Activated CD8-positive, alpha-beta memory T cell treated with anti-CD3 and anti-CD28 coated beads, Interleukin-2, amount 50 U/mL, for 48 hours (primary cell): ENCODE results near the gene ARAP2.

Experiments
- DNase-seq: peaks from one replicate; pipeline ENCODE4 v3.0.0-alpha.2; 2020

Gene ARAP2

DNA sequence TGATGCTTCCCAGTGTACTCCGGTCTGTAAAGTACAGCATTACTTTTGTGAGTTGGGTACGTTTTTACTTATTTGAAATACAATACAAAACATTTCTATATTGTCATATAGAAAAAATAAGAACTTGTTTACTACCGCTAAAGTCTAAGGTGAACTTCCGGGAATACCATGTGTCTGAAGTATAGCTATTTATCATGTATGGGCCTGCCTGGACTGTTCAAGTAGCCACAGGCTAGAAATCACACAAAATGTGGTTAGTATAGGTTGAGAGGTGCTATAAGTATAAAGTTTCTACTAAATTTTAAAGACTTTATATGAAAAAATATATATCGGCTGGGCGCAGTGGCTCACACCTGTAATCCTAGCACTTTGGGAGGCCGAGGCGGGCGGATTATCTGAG lies 152.3 kb downstream of the ARAP2 start:
- no peak for DNase-seq

DNA sequence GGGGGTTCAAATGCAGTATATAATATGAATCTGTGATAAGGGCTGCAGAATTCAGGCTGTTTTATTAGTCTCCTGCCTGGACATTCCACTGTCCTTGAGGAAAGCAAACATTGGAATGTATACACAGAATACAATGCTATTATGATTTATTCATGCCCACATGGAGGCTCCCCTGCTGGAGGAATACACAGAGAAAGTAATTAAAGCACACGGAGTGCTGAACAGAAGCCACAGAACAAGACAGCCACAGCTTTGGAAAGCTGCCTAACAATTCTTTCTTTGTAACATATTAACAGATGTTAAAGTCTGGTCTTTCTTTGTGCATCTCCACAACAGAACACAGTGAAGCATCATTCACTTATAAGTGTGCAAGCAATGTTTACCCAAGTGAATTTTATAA lies 155.8 kb downstream of the ARAP2 start:
- no peak for DNase-seq

DNA sequence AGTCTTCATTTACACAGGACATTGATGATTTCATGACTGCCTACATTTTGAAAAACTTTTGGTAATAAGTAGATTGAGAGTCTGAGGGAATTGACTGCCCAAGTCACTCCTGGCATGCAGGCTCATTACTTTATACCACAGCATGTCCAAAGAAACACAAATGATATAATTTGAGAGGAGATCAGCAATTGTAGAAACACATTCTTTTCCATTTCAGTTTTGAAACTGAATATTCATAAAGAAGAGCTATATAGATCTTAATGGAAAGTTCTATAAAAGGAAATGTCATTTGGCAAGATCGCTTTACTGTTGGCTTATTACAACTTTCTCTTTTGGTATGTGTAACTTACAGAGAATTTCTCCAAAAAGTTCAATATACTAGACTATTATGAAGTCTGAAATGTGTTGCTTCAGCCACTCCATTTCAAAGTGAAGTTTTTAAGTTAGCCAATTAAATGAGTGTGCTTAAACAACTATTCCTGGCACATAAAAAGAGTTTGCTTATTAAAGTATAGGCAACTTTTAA lies 158.0 kb downstream of the ARAP2 start:
- DNase-seq: no peak

DNA sequence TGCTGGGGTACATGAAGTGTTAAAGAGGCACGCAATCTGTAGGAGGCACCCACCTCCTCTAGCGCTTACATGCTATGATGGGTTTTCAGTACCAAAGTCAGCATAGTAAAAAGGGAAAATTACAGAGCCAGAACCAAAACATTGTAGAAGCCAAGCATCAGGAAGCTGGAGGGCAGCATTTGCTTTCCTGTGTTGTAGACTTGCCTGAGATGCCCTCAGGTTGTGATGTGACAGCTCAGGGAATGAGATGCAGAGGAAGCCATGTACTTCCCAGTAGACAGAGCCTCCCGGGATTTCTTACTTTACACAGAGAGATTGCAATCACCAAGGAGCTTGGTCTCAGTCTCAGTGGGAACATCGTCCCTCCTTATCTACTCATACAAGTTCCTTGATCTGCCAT lies 161.5 kb downstream of the ARAP2 start:
- no peak for DNase-seq

DNA sequence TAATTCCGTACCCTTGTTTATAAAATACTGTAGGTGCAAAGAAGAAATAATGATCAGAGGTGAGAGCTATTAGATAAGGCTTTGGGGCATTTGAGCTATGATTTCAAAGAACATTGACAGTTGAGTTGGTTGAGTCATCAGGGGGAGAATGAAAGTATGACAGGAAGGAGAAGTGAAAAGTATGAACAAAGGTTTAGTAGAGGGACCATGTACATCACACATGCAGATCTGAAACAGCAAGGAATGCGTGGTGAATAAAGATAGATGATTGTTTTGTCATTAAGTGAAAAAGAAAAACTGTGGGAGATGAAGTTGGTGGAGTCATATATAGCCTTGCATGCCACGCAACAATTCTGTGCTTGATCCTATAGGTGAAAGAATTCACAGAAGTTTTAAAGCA lies 163.1 kb downstream of the ARAP2 start:
- DNase-seq: no peak

DNA sequence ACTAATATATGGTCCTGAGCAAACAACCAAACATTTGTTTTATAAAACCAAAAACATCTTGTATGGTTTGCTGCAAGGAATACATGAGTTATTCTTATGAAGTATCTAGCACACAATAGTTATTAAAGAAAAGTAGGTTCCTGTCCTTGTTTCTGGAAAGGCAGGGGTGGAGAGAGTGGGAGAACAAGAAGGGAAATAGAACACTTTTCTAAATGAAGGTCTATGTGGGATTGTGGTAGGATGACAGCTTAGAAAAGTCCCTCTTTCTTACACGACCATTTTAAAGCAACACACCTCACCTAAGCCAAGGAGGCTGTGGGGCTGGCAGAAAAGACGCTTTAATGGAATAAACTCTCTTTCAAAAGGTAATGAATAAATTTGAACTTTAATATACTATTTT lies 164.6 kb downstream of the ARAP2 start:
- DNase-seq: no peak

DNA sequence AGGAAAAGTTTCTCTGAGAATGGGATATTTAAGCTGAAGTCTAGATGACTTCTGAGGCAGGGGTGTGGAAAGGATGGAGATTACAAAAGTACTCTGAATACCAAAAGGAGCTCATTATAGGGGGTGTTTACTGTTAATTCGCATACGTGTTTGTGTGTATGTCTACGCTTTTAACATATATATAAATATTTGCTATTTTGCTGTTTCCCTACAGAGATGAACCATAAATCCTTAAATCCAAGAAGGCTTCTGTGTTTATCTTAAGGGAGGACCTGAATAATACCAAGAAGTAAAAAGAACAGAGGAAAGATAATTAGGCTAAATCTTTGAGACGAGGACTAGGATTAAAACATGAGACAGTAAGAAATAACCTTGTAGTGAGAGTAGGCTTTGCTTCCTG lies 166.0 kb downstream of the ARAP2 start:
- no peak for DNase-seq

DNA sequence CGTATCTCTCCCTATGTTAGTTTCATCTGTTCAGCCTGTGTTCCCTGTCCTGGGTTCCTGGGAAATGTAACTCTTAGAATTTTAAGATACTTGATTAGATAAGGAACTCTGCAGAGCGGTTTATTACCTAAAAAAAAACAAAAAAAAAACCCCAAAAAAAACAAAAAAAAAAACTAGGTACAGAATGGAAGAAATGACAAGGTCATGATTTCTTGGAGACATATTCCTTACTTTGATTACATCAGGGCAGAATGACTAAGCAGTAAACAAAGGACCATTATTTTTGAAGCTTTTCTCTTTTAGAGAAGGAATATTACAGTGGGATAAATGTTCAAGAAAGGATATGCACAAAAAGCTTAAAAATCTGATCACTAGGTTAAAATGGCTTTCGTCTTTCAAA lies 171.8 kb downstream of the ARAP2 start:
- no peak for DNase-seq

DNA sequence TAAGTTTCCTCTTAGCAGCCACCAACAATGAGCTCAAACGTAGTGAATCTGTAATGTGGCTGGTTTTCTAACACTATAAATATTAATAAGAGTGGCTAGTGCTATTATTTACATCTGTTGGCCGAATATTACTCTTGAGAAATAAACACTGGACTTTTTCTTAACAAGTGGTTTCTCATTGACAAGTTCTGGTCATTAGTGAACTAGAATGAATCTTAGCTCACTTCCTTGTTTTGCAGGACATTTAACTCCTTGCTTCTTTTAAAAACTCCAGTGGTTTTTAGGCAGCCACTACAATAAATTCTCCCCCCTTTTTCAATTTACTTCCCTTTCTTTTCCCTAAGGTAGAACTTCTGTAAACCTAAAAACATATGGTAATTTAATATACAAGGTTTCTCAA lies 177.2 kb downstream of the ARAP2 start:
- DNase-seq: no peak

DNA sequence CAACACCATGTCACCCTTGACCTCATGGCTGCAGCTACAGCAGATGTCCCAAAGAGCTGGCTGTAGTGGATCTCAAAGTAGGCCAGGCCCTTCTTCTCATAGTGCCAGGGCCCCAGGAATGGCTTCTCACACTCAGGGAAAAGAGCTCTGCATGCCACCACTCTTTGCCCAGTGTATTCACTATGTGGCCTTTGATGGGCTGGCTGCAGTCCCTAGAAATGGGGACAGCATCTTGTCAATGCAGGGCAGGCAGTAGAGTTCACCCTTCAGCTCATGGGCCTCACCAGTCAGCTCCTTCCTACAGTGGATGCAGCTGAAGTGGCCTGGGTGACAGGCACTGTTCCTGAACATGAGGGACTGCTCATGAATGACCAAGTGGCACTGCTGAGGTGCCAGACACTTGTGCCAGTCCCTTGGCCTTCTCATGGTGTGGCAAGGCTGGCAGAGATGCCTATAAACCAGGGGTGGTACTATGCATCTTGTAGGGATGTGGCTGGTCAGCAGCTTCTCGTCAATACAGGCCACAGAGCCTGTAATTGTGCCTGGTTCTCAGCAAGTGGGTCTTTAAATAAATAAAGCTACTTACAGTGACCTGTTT lies 178.9 kb downstream of the ARAP2 start:
- DNase-seq: no peak

DNA sequence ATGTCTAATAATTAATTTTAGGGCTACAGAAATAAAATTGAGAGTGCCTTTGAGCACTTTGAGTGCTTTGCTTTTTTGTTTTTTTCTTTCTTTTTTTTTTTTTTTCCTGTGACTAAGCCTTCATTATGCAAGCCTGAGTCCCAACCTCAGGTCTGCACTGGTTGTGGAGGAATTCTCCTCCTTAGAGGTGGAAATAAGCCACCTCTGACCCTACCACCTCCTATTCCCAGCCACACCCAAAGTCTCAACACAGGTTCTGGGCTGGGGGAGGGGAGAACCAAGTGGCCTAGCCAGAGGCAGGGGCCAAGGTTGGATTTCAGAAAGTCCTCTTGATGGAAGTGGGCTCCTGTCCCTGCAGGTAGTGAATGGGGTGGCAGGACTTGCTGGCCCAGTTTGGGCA lies 180.2 kb downstream of the ARAP2 start:
- DNase-seq: no peak

DNA sequence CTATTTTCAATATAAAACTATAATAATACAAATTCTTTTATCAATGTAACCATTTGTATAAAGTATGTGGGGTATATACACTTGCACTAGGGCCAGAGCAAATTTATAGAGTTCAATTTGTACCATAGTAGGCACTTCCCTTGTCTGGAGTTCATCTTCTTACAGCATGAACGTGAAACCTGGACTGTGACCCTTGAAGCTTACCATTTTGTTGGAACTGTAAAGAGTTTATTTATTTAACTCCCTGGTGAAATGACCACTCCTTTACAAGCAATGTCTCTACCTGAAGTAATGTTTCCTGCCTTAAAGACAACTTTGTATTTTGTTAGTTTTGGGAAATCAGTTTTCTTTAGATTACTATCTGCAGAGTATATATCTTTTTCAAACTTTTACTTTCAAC lies 188.2 kb downstream of the ARAP2 start:
- no peak for DNase-seq

DNA sequence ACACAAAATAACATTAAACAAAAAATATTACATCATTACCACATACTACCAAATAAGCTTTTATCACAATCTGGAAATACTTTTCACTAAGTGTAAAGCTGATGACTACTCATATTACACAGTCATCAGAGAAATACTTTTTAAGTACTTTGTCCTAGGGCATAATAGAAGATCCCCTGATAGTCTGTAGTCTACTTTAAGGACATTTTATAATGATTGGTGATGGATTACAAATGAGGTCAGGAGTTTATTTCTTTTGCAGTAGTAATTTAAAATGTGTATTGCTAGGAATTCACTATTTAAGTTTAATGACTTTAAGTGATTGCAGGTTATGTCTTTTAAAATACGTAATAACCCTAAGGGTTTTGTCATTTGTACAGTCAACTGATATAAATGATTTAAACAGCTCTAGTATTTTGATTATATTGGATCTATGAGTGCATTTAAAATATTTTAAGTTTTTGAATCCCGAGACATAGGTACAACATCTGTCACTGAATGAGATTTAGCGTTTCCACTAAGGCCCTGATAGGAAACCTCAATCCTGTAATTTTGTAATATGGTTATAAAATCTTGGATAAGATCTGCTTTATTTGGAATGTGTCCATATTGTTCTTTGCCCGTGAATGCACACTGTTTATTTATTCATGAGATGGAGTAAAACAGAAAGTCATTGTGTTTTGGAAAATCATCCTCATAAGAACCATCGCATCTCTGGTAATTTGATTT lies 189.5 kb downstream of the ARAP2 start:
- DNase-seq: no peak

DNA sequence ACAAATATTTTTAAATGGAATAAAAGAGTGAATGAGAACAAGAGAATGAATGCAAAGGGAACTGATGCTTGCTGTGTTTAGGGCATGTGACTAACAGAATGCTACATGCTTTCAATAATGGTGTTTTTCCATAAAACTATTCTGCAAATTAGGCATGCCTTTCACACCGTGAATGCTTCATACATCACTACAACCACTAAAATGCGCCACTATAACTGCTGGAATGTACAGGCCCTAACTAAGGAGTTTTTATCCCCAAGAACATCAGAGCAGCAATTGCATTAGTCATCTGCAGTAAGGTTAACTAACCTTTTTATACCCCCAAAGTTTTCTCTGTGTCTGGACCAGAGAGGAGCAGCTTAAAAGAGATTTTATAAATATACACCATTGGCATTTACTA lies 190.4 kb downstream of the ARAP2 start:
- no peak for DNase-seq

DNA sequence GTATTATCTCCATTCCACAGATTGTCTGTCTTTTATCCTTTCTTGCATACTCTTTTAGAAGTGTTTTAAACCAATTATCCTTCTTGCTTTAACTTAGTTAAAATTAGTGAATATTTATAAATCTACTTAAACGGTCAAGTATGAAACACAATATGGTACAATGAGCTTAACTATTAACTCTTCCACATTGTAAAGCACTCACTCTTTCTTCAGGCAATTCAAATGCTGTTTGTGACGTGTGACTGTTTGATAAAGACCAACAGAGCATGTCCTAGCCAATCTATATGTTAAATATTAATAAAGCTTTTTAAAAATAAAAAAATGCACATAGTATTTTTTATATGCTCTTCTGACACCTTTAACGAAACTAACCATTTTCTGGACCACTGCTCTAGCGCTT lies 192.7 kb downstream of the ARAP2 start:
- no peak for DNase-seq

DNA sequence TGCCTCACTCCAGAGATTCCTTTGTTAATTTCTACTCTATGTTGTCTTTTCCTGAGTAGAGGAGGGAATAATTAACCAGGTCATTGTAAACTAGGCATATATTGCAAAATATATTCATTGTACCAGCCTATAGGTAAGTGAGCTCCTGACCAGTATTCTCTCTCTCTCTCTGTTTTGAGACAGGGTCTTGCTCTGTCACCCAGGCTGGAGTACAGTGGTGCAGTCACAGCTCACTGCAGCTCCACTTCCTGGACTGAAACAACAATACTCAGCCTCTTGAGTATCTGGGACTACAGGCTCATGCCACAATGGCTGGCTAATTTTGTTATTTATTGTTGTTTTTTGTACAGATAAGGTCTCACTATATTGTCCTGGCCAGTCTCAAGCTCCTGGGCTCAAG lies 198.3 kb downstream of the ARAP2 start:
- no peak for DNase-seq

DNA sequence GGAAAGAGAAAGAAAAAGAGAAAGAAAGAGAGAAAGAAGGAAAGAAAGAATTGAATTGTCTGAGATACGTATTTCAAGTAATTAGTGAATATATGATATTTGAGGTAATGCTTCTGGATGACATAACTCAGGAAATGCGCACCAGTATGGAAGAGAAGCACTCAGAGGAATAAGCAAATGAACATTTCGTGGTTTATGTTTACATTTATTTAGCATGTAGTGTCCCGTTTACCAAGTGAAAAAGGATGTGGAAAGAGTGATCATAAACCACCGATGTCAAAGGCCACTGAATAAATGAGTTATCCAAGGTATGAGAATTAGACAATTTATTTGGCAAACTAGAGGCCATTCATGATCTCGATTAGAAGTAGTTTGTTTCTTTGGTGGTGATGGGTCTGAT lies 200.4 kb downstream of the ARAP2 start:
- DNase-seq: no peak

DNA sequence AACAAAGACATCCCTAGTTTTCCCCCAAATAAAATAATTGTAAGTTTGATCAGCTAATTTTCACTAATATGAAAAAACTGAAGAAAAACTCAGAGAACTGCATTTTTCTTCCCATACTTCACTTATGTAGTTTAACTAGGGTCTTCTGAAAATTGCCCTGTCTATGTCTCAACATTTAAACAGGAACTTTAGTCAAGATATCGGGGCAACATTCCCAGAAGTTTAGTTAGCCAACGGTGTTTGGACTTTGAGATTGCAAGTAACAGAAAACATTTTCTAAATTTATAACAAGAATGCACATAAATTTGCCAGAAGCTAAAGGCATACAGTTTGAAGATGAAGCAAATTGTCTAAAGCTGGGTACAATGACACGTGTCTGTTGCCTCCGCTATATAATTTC lies 201.1 kb downstream of the ARAP2 start:
- no peak for DNase-seq

DNA sequence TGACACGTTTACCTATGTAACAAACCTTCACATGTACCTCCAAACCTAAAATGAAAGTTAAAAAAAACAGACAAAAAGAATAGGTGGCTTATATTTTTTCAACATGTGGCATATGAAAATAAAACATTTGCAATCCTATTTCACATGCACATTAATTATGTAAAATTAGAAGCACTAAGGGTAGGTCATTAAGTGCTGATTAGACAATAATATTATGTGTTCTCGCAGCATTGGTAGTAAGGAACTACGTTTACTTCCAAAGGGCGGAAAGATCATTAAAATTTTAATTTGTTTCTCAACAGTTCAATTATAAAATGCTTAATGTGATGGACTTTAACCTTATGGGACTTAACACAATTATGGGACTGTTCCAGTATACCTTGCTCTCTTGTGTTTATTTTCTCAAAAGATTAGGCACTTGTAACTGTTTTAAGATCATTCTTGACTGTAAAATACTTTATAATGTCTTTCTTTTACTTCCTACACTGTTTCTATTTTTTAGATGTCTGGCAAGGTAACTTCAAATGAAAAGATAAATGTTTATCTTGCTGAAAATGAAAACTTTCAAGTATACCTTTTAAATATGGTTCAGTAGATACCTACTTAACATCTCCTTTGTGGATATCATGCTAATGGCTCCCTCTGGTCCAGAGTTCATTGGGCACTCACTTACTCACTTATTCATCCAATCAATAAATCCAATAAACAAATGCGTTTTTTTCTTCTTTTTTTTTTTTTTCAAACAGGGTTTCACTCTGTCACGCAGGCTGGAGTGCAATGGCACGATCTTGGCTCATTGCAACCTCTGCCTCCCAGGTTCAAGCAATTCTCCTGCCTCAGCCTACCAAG lies 202.0 kb downstream of the ARAP2 start:
- no peak for DNase-seq

DNA sequence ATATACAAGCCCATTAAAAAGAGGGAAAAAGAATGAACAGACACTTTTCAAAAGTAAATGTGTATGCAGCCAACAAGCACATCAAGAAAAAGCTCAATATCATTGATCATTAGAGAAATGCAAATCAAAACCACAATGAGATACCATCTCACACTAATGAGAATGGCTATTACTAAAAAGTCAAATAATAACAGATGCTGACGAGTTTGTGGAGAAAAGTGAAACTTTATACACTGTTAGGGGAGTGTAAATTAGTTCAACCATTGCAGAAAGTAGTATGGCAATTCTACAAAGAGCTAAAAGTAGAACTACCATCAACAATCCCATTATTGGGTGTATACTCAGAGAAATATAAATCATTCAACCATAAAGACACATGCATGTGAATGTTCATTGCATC lies 203.0 kb downstream of the ARAP2 start:
- no peak for DNase-seq

DNA sequence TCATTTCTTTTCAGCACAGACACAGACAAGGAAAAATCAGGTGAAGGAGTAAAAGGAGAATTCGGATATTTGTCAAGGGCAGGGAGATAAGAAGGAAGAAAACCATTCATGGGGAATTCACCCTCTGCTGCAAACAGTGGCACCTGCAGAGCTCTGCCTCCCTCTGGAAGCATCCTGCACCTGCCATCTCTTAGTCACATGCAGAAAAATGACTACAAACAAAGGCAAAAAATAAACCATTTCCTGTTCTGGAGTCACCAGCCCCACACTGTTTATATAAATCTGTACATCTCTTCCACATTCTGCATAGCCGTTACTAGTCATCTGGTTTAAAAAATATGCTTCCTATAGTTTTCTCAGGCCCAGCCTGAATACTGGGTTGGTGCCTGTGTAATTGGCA lies 205.3 kb downstream of the ARAP2 start:
- no peak for DNase-seq

DNA sequence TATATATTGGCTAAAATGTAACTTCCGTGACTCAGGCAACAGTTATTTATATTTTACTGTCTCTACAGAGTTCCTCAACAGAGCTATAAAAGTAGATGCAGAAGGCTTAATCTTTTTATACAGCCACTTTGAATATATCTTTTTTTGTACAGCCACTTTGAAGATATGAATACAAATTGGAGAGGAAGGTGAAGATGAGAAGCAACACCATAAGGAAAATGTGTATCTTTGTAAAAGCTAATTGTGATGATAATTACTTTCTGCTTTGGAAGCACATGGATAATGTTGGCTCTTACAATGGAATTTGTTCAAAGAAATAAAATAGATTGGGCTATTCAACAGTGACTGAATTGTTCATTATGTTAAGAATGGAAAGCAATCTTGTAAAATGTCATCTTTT lies 205.8 kb downstream of the ARAP2 start:
- DNase-seq: no peak

DNA sequence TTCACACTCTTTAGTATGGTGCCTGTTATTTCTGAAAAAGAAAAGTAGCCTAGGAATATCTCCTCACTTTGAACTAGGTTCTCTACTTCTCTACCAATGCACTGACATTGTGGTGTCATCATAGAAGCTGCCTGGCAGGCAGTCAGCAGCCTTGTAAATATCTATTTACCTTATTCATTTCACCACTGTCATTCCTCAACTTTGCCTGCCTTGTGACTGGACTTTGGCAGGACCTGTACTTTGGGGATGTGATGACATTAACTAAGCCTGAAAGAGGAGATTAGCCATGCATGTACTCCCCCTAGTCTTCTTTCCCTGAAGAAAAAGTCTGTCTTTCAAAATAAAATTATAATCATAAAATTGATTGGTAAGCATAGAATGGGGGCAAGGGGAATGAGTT lies 207.2 kb downstream of the ARAP2 start:
- no peak for DNase-seq

DNA sequence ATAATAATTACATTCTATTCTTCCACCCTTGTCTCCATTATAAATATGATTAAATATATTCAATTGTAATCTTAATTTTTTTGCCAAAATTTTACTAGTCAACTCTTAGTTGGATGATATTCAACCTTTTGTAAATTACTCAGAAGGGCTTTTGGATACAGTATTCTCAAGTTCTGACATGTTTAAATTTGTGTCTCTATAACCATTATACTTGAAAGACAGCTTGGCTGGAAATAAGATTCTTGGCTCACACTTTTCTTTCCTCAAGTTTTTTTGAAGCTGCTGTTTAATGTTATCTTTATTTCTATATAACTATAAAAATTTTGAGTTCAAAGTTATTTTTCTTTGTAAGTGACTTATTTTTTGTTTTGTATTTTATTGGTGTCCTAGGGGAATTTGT lies 214.4 kb downstream of the ARAP2 start:
- no peak for DNase-seq
